HepG2 (cell line): Measurements from ENCODE around the gene MYH7. TPM values are rescaled to one million over a fixed set of nuclear protein-coding genes. Genes with fewer than 3 reads are reported as not detected.

Source experiments
- ARID3A ChIP-seq: IDR thresholded peaks from 2 replicates; pipeline ENCODE4 v1.6.1; 2012; ENCODE audit warnings: low read depth, low read length, improper control_type of control experiment
- ARNT ChIP-seq: fragments of 450-650 bp; IDR thresholded peaks from 2 replicates; pipeline ENCODE4 v1.6.1; 2017
- ERF ChIP-seq: IDR thresholded peaks from 2 replicates; pipeline ENCODE4 v1.6.1; 2018; ENCODE audit warnings: missing biosample characterization, missing genetic modification reagents
- GPN1 ChIP-seq: sonication (generic); formaldehyde crosslinking; IDR thresholded peaks from 2 replicates; pipeline ENCODE4 v1.5.1; 2020; ENCODE audit warnings: missing genetic modification reagents, borderline replicate concordance
- HOXA5 ChIP-seq: sonication (generic); formaldehyde crosslinking; IDR thresholded peaks from 2 replicates; pipeline ENCODE4 v1.4.0; 2020; ENCODE audit warnings: missing genetic modification reagents
- LCORL ChIP-seq, 2 experiments: fragments of 450-650 bp in 1 of 2; sonication (generic) in 1 of 2; formaldehyde crosslinking in 1 of 2; IDR thresholded peaks; 2 replicates each; pipeline versions ENCODE4 v1.5.0 to v1.6.1; 2017 to 2020; ENCODE audit warnings: antibody characterized with exemption in 1 of 2, missing genetic modification reagents in 1 of 2
- MTERF4 ChIP-seq: sonication (generic); formaldehyde crosslinking; IDR thresholded peaks from 2 replicates; pipeline ENCODE4 v1.8.0; 2023; ENCODE audit warnings: mild to moderate bottlenecking, missing genetic modification reagents
- ZBTB20 ChIP-seq: sonication (generic); formaldehyde crosslinking; IDR thresholded peaks from 2 replicates; pipeline ENCODE4 v1.8.1; 2023; ENCODE audit warnings: missing genetic modification reagents, low read depth, mild to moderate bottlenecking, borderline replicate concordance
- ZNF142 ChIP-seq: sonication (generic); formaldehyde crosslinking; IDR thresholded peaks from 2 replicates; pipeline ENCODE4 v1.4.0; 2020; ENCODE audit warnings: missing genetic modification reagents
- ZNF24 ChIP-seq: fragments of 450-650 bp; IDR thresholded peaks from 2 replicates; pipeline ENCODE4 v1.6.1; 2017; ENCODE audit warnings: antibody characterized with exemption, mild to moderate bottlenecking
- ZNF432 ChIP-seq: sonication (generic); formaldehyde crosslinking; IDR thresholded peaks from 2 replicates; pipeline ENCODE4 v1.5.0; 2020; ENCODE audit warnings: missing genetic modification reagents, mild to moderate bottlenecking, borderline replicate concordance
- ZNF547 ChIP-seq: sonication (generic); formaldehyde crosslinking; IDR thresholded peaks from 2 replicates; pipeline ENCODE4 v1.5.1; 2020; ENCODE audit warnings: mild to moderate bottlenecking, missing genetic modification reagents
- polyA plus RNA-seq, 8 experiments: library from polyadenylated mRNA; depleted of rRNA in 3 of 8; stranded (reverse) in 7 of 8; unstranded in 1 of 8; fragments of >200 nt; fragmentation: Illumina TruSeq in 4 of 8; extraction: Trizol in 4 of 8; gene quantifications; 2 replicates each; pipeline versions ENCODE4 v1.2.1 to v1.2.3, GENCODE V29; 2011 to 2016; ENCODE audit warnings: low read depth in 4 of 8, missing spikeins in 1 of 8, mixed read lengths in 1 of 8; ENCODE audit not compliant: insufficient read depth in 1 of 8
- total RNA-seq, 5 experiments: library from RNA; depleted of rRNA; stranded (reverse); fragments of >200 nt; fragmentation: Illumina TruSeq; extraction: Trizol; gene quantifications; 2 replicates each; pipeline ENCODE4 v1.2.3, GENCODE V29; 2016; ENCODE audit warnings: low read depth in 1 of 5
- TF ChIP-seq, protein P1 (sequence below): sonication (generic); formaldehyde crosslinking; IDR thresholded peaks from 2 replicates; pipeline ENCODE4 v1.5.0; 2020; ENCODE audit warnings: missing genetic modification reagents
- TF ChIP-seq, protein P2 (sequence below): sonication (generic); formaldehyde crosslinking; IDR thresholded peaks from 2 replicates; pipeline ENCODE4 v1.4.0; 2020; ENCODE audit warnings: missing genetic modification reagents, mild to moderate bottlenecking, borderline replicate concordance

MYH7 gene
- total and polyA plus RNA-seq, 2 of the 13 experiments (the other 11 are each of a cell fraction or from before 2014, with no cell fraction given): 0.04 TPM; not detected in 1

GRCh38 chr14:23379366-23380196, 55.9 kb downstream of the MYH7 start (continued):
- TF ChIP-seq ZNF547 (CRISPR knock-in tag): peak; percentile 91
- no peak for TF ChIP-seq ZNF142 (CRISPR knock-in tag)
- TF ChIP-seq MTERF4 (CRISPR knock-in tag): no peak
- TF ChIP-seq ARID3A: no peak
- no peak for TF ChIP-seq GPN1 (CRISPR knock-in tag)
- TF ChIP-seq ZNF24: no peak
- peak; percentile 93 for TF ChIP-seq ERF (CRISPR knock-in tag)
- no peak for TF ChIP-seq ARNT
- TF ChIP-seq LCORL (IDR thresholded peaks at IDR 0.05): no peak
- peak; percentile 66; the same call in 1 of the 2 replicates for TF ChIP-seq LCORL (CRISPR knock-in tag; IDR thresholded peaks at IDR 0.05)
- TF ChIP-seq HOXA5 (CRISPR knock-in tag): 0 out of 2 replicates have a peak, but pooled peaks have one; percentile 24
- TF ChIP-seq ZNF432 (CRISPR knock-in tag): no peak
- TF ChIP-seq ZBTB20 (CRISPR knock-in tag): no peak
- TF ChIP-seq, protein P1, sequence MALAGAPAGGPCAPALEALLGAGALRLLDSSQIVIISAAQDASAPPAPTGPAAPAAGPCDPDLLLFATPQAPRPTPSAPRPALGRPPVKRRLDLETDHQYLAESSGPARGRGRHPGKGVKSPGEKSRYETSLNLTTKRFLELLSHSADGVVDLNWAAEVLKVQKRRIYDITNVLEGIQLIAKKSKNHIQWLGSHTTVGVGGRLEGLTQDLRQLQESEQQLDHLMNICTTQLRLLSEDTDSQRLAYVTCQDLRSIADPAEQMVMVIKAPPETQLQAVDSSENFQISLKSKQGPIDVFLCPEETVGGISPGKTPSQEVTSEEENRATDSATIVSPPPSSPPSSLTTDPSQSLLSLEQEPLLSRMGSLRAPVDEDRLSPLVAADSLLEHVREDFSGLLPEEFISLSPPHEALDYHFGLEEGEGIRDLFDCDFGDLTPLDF (CRISPR knock-in tag): no peak
- TF ChIP-seq, protein P2, sequence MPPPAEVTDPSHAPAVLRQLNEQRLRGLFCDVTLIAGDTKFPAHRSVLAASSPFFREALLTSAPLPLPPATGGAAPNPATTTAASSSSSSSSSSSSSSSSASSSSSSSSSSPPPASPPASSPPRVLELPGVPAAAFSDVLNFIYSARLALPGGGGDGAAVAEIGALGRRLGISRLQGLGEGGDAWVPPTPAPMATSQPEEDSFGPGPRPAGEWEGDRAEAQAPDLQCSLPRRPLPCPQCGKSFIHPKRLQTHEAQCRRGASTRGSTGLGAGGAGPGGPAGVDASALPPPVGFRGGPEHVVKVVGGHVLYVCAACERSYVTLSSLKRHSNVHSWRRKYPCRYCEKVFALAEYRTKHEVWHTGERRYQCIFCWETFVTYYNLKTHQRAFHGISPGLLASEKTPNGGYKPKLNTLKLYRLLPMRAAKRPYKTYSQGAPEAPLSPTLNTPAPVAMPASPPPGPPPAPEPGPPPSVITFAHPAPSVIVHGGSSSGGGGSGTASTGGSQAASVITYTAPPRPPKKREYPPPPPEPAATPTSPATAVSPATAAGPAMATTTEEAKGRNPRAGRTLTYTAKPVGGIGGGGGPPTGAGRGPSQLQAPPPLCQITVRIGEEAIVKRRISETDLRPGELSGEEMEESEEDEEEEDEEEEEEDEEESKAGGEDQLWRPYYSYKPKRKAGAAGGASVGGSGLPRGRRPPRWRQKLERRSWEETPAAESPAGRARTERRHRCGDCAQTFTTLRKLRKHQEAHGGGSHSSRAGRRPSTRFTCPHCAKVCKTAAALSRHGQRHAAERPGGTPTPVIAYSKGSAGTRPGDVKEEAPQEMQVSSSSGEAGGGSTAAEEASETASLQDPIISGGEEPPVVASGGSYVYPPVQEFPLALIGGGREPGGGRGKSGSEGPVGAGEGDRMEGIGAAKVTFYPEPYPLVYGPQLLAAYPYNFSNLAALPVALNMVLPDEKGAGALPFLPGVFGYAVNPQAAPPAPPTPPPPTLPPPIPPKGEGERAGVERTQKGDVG: no peak
